OCI-LY7 (cell line): ENCODE measurements around the gene CACNG3.

Experiments
- CTCF ChIP-seq: fragments of 200-600 bp; sonication (generic); conservative IDR thresholded peaks from 2 replicates; pipeline ENCODE4 v1.5.1; 2014; ENCODE audit warnings: mild to moderate bottlenecking, antibody characterized with exemption, low read length, moderate library complexity, mixed read lengths
- EZH2phosphoT487 ChIP-seq: fragments of 200-600 bp; sonication (generic); IDR thresholded peaks from 2 replicates; pipeline ENCODE4 v1.6.1; 2018; ENCODE audit warnings: low read depth, borderline replicate concordance, mild to moderate bottlenecking, mixed run types, antibody characterized with exemption, low read length, moderate library complexity, mixed read lengths

DNA sequence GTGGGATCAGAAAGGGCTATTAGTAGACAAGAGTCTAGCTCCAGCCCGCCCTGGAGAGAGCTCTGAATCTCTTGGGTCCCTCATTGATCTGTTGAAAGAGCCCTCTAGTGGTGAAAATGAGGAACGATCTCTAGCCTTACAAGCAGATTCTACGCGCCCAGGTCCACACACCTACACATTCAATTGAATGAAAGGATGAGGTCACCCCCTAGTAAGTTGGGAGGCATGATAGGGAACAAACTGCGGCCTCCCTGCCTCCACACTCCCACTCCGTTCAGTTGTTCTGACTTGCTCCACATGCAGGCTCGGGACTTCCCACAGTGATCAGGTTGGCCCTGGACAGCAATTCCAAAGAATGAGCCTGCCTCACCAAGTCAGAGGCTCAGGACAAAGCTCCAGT, 2.9 kb upstream of the CACNG3 start:
- TF ChIP-seq CTCF: peak; percentile 86
- no peak for TF ChIP-seq EZH2phosphoT487
